Ovary (tissue), 9 donors: ENCODE data around the gene MGST2. TPM values are rescaled to one million over a fixed set of nuclear protein-coding genes. Genes with fewer than 3 reads are reported as not detected.

ENCODE experiments used
- DNase-seq, 5 donors: peaks; one replicate each; pipeline ENCODE4 v3.0.0-alpha.2; 2019 to 2020
- H3K27ac ChIP-seq, 2 donors: fragments of 200-600 bp; one replicate each; pipeline versions ENCODE4 v1.5.1 to v1.8.0; 2019 to 2022
- H3K27me3 ChIP-seq: fragments of 200-600 bp; one replicate; pipeline ENCODE4 v1.8.0; 2022
- H3K36me3 ChIP-seq: fragments of 200-600 bp; sonication (generic); one replicate; pipeline ENCODE4 v1.5.1; 2019
- H3K4me1 ChIP-seq: one replicate; pipeline ENCODE4 v1.8.1; 2013; ENCODE audit warnings: mild to moderate bottlenecking, moderate library complexity; ENCODE audit not compliant: insufficient read depth
- H3K4me3 ChIP-seq: fragments of 200-600 bp; sonication (generic); one replicate; pipeline ENCODE4 v1.5.1; 2017
- H3K9me3 ChIP-seq, 2 donors: fragments of 200-600 bp in 1 of 2; sonication (generic) in 1 of 2; one replicate each; pipeline versions ENCODE4 v1.5.1 to v1.8.1; 2013 to 2019; ENCODE audit warnings: mild to moderate bottlenecking in 1 of 2, moderate library complexity in 1 of 2
- CTCF ChIP-seq, 3 donors: fragments of 450-650 bp in 2 of 3; fragments of 200-600 bp in 1 of 3; IDR thresholded peaks; one replicate each; pipeline versions ENCODE4 v1.5.1 to v1.8.0; 2016 to 2022; ENCODE audit warnings: antibody characterized with exemption in 3 of 3, mild to moderate bottlenecking in 1 of 3
- EP300 ChIP-seq: sonication (generic); formaldehyde crosslinking; IDR thresholded peaks from one replicate; pipeline ENCODE4 v1.6.1; 2017; ENCODE audit warnings: antibody characterized with exemption
- POLR2A ChIP-seq: fragments of 450-650 bp; IDR thresholded peaks from one replicate; pipeline ENCODE4 v1.6.1; 2017; ENCODE audit warnings: antibody characterized with exemption, mild to moderate bottlenecking, moderate library complexity
- WGBS, 3 donors: extraction: QIAGEN DNeasy Blood & Tissue Kit in 1 of 3; methylation state at CpG; one replicate each; pipeline versions ENCODE4 v1.1.5 to v1.1.7; 2013 to 2017; 5-methylcytosine and 5-hydroxymethylcytosine counted together
- intact Hi-C, 4 donors: fragments of 100-400 bp; cut with DNase I; formaldehyde crosslinking; loops; one replicate each; pipeline versions ENCODE4 v1.11.0 to v1.15.1; 2022 to 2023
- polyA plus RNA-seq, 2 donors: library from polyadenylated mRNA; stranded (reverse); fragments of 200-250 nt in 1 of 2; fragments of 350-450 nt in 1 of 2; fragmentation: Illumina TruSeq in 1 of 2; extraction: RNeasy Lipid Tissue Mini Kit (QIAGEN cat#74804) in 1 of 2; gene quantifications; one replicate each; pipeline ENCODE4 v1.2.3, GENCODE V29; 2013 to 2014
- total RNA-seq, 7 donors: library from RNA; depleted of rRNA in 2 of 7; stranded (reverse); fragments of >200 nt in 2 of 7; fragmentation: NEBNext Ultra II Directional in 3 of 7; extraction: Animal tissue kit (Norgen Biotek cat#: 25700) in 3 of 7; gene quantifications; one replicate each; pipeline versions ENCODE4 v1.1.0 to v1.2.4, GENCODE V29; 2016 to 2023
- donor health status: DM: no; HTN: no; CAD: no; lungs with moderate emphysema.
- donor health status: DM: no; HTN: no; CAD: no.
- donor health status: Bipolar disorder and iron deficiency.
- donor health status: DM: yes; HTN: yes; CAD: no.
- donor health status: DM: no; HTN: no; CAD: no.
- donor health status: DM: yes; HTN: yes; CAD: no.

The MGST2 gene
- total and polyA plus RNA-seq, 9 donors = 14.5 to 76.5 (median 28.3) TPM

- WGBS, 3 donors = 67 to 71% (median 70%) methylated on average over 3 of the region's 3 CpGs
- no peaks in the 10 kb centered on the region for H3K27me3 ChIP-seq
Observed at GRCh38 chr4:139624441-139625092, 41.1 kb upstream of the MGST2 start.

GRCh38 chr4:139625093-139625455 lies 40.5 kb upstream of the MGST2 start:
- 77 to 79% (median 79%) methylated on average over 3 of the region's 3 CpGs for WGBS, 3 donors
- TF ChIP-seq CTCF (IDR thresholded peaks at IDR 0.05) (no peak), POLR2A (no peak), EP300 (no peak)
- Histone ChIP-seq H3K9me3 (no peaks in the 10 kb centered on the region), H3K36me3 (no peaks in the 10 kb centered on the region), H3K27me3 (no peaks in the 10 kb centered on the region), H3K27ac (no peak overlapping the region), H3K4me1 (no peaks in the 10 kb centered on the region), H3K4me3 (no peak overlapping the region)
- DNase-seq = no peak
- intact Hi-C loops = no loop called here

More at GRCh38 chr4:139624441-139625092, 41.1 kb upstream of the MGST2 start:
- H3K27ac ChIP-seq = no peak overlapping the region
- H3K4me1 ChIP-seq = no peaks in the 10 kb centered on the region
- no peak overlapping the region for H3K4me3 ChIP-seq
- DNase-seq = no peak
- TF ChIP-seq EP300 (no peak), POLR2A (no peak), CTCF (IDR thresholded peaks at IDR 0.05) (no peak)
- no peaks in the 10 kb centered on the region for H3K9me3 ChIP-seq
- no peaks in the 10 kb centered on the region for H3K36me3 ChIP-seq
- intact Hi-C loops = no loop called here

- H3K27me3 ChIP-seq = no peaks in the 10 kb centered on the region
- no peaks in the 10 kb centered on the region for H3K4me1 ChIP-seq
- H3K36me3 ChIP-seq = no peaks in the 10 kb centered on the region
- intact Hi-C loops = no loop called here
- H3K9me3 ChIP-seq = no peaks in the 10 kb centered on the region
- H3K4me3 ChIP-seq = no peak overlapping the region
- DNase-seq = peak in 1 of 5 donors; percentile 17
- H3K27ac ChIP-seq = no peak overlapping the region
- WGBS, 3 donors = 68 to 80% (median 78%) methylated on average over 4 of the region's 4 CpGs
- no peak for TF ChIP-seq CTCF (IDR thresholded peaks at IDR 0.05)
- TF ChIP-seq POLR2A = no peak
- no peak for TF ChIP-seq EP300
Observed at GRCh38 chr4:139625482-139625881, 40.1 kb upstream of the MGST2 start.

- DNase-seq = no peak
- Histone ChIP-seq H3K36me3 (no peaks in the 10 kb centered on the region), H3K27me3 (no peaks in the 10 kb centered on the region), H3K4me3 (no peak overlapping the region), H3K27ac (no peak overlapping the region), H3K4me1 (no peaks in the 10 kb centered on the region), H3K9me3 (no peaks in the 10 kb centered on the region)
- TF ChIP-seq CTCF (IDR thresholded peaks at IDR 0.05) (no peak), POLR2A (no peak), EP300 (no peak)
- intact Hi-C loops = no loop called here
- 68 to 74% (median 69%) methylated on average over 16 of the region's 16 CpGs for WGBS, 3 donors
Observed at GRCh38 chr4:139628184-139629012, 37.2 kb upstream of the MGST2 start.
